Liver (tissue), 9 donors: ENCODE data around the gene ADAMTS14. TPM values are rescaled to one million over a fixed set of nuclear protein-coding genes. Genes with fewer than 3 reads are reported as not detected.

Source experiments
- DNase-seq: peaks from one replicate; pipeline ENCODE4 v3.0.0-alpha.2; 2017; ENCODE audit warnings: low spot score
- H3K27ac ChIP-seq, 2 donors: one replicate each; pipeline ENCODE4 v1.7.0; 2013; ENCODE audit warnings: inconsistent platforms in 2 of 2, low read length in 2 of 2, control low read depth in 1 of 2, low read depth in 1 of 2, mild to moderate bottlenecking in 1 of 2
- H3K27me3 ChIP-seq, 4 donors: one replicate each; pipeline versions ENCODE4 v1.6.1 to v1.7.0; 2013; ENCODE audit warnings: low read length in 3 of 4, inconsistent platforms in 1 of 4, mild to moderate bottlenecking in 1 of 4, moderate library complexity in 1 of 4; ENCODE audit not compliant: control insufficient read depth in 4 of 4, insufficient read depth in 4 of 4
- H3K36me3 ChIP-seq, 4 donors: one replicate each; pipeline versions ENCODE4 v1.6.1 to v1.7.0; 2013; ENCODE audit warnings: low read length in 3 of 4, mild to moderate bottlenecking in 3 of 4, low read depth in 1 of 4, moderate library complexity in 1 of 4; ENCODE audit not compliant: control insufficient read depth in 4 of 4, insufficient read depth in 3 of 4
- H3K4me1 ChIP-seq, 4 donors: one replicate each; pipeline versions ENCODE4 v1.6.1 to v1.7.0; 2013; ENCODE audit warnings: low read length in 3 of 4, mild to moderate bottlenecking in 3 of 4, moderate library complexity in 1 of 4; ENCODE audit not compliant: control insufficient read depth in 4 of 4, insufficient read depth in 4 of 4
- H3K4me3 ChIP-seq, 3 donors: one replicate each; pipeline versions ENCODE4 v1.6.1 to v1.7.0; 2013; ENCODE audit warnings: low read length in 3 of 3, control low read depth in 1 of 3, low read depth in 1 of 3, mild to moderate bottlenecking in 1 of 3
- H3K9ac ChIP-seq, 2 donors: one replicate each; pipeline ENCODE4 v1.7.0; 2013; ENCODE audit warnings: low read length in 2 of 2, mild to moderate bottlenecking in 2 of 2, moderate library complexity in 2 of 2, control low read depth in 1 of 2, low read depth in 1 of 2
- H3K9me3 ChIP-seq, 4 donors: one replicate each; pipeline versions ENCODE4 v1.6.1 to v1.7.0; 2013; ENCODE audit warnings: low read length in 3 of 4; ENCODE audit not compliant: control insufficient read depth in 4 of 4
- ATF3 ChIP-seq: IDR thresholded peaks from 2 replicates; pipeline ENCODE4 v1.6.1; 2016; ENCODE audit warnings: antibody characterized with exemption
- EGR1 ChIP-seq, 2 donors: IDR thresholded peaks; 2 replicates each; pipeline ENCODE4 v1.6.1; 2016 to 2018; ENCODE audit warnings: antibody characterized with exemption in 2 of 2, low read depth in 2 of 2
- FOXA1 ChIP-seq: IDR thresholded peaks from 2 replicates; pipeline ENCODE4 v1.6.1; 2016; ENCODE audit warnings: antibody characterized with exemption
- FOXA2 ChIP-seq: IDR thresholded peaks from 2 replicates; pipeline ENCODE4 v1.6.1; 2016; ENCODE audit warnings: antibody characterized with exemption
- GABPA ChIP-seq, 2 donors: IDR thresholded peaks in 1 of 2; conservative IDR thresholded peaks in 1 of 2; 2 replicates each; pipeline ENCODE4 v1.6.1; 2016; ENCODE audit warnings: antibody characterized with exemption in 2 of 2, mild to moderate bottlenecking in 1 of 2, moderate library complexity in 1 of 2
- HNF4A ChIP-seq, 2 donors: conservative IDR thresholded peaks; 2 replicates each; pipeline ENCODE4 v1.6.1; 2016; ENCODE audit warnings: antibody characterized with exemption in 2 of 2, mild to moderate bottlenecking in 2 of 2
- HNF4G ChIP-seq: IDR thresholded peaks from 2 replicates; pipeline ENCODE4 v1.6.1; 2016; ENCODE audit warnings: antibody characterized with exemption
- JUND ChIP-seq, 2 donors: IDR thresholded peaks; 2 replicates each; pipeline ENCODE4 v1.6.1; 2016; ENCODE audit warnings: antibody characterized with exemption in 2 of 2
- NR2F2 ChIP-seq: IDR thresholded peaks from 2 replicates; pipeline ENCODE4 v1.6.1; 2016; ENCODE audit warnings: antibody characterized with exemption
- RAD21 ChIP-seq, 2 donors: IDR thresholded peaks; 2 replicates each; pipeline ENCODE4 v1.6.1; 2016; ENCODE audit warnings: antibody characterized with exemption in 2 of 2, mild to moderate bottlenecking in 2 of 2
- REST ChIP-seq: IDR thresholded peaks from 2 replicates; pipeline ENCODE4 v1.6.1; 2016; ENCODE audit warnings: antibody characterized with exemption, mild to moderate bottlenecking
- RXRA ChIP-seq, 2 donors: IDR thresholded peaks; 2 replicates each; pipeline ENCODE4 v1.6.1; 2017 to 2018; ENCODE audit warnings: antibody characterized with exemption in 2 of 2, mild to moderate bottlenecking in 1 of 2
- SP1 ChIP-seq: IDR thresholded peaks from 2 replicates; pipeline ENCODE4 v1.6.1; 2018; ENCODE audit warnings: antibody characterized with exemption, mild to moderate bottlenecking
- TAF1 ChIP-seq: conservative IDR thresholded peaks from 2 replicates; pipeline ENCODE4 v1.6.1; 2016; ENCODE audit warnings: antibody characterized with exemption, mild to moderate bottlenecking
- YY1 ChIP-seq: IDR thresholded peaks from 2 replicates; pipeline ENCODE4 v1.6.1; 2016; ENCODE audit warnings: antibody characterized with exemption, mild to moderate bottlenecking
- ZBTB33 ChIP-seq: IDR thresholded peaks from 2 replicates; pipeline ENCODE4 v1.6.1; 2016; ENCODE audit warnings: antibody characterized with exemption
- WGBS: extraction: QIAGEN DNeasy Blood & Tissue Kit; methylation state at CpG from one replicate; pipeline ENCODE4 v1.1.7; 2013; 5-methylcytosine and 5-hydroxymethylcytosine counted together
- polyA plus RNA-seq, 2 donors: library from polyadenylated mRNA; stranded (reverse) in 1 of 2; unstranded in 1 of 2; fragments of 200-250 nt in 1 of 2; fragments of >200 nt in 1 of 2; fragmentation: Nextera tagmentation in 1 of 2; extraction: Ambion mirVana in 1 of 2; gene quantifications; one replicate each; pipeline versions ENCODE4 v1.2.1 to v1.2.3, GENCODE V29; 2013 to 2015
- total RNA-seq, 2 donors: library from RNA; depleted of rRNA; stranded (reverse); fragments of >200 nt; gene quantifications; one replicate each; pipeline ENCODE4 v1.2.3, GENCODE V29; 2014
- TF ChIP-seq, protein P1 (sequence below): IDR thresholded peaks from 2 replicates; pipeline ENCODE4 v1.6.1; 2016; ENCODE audit warnings: antibody characterized with exemption
- donor health status: healthy.
- donor health status: healthy.
- donor health status: healthy.
- donor health status: healthy.
- donor health status: healthy.

Gene ADAMTS14
- total and polyA plus RNA-seq, 4 donors = 0.09 to 0.33 (median 0.13) TPM

GRCh38 chr10:70677016-70677415 lies 4.7 kb downstream of the ADAMTS14 start:
- Histone ChIP-seq H3K27me3 (peaks cover 0 to 3% (median under 1%) of the 10 kb centered on the region in 4 donors), H3K36me3 (no peaks in the 10 kb centered on the region), H3K4me1 (peaks cover under 1 to 8% (median 4%) of the 10 kb centered on the region in 4 donors), H3K9ac (no peak overlapping the region), H3K27ac (no peak overlapping the region), H3K4me3 (no peak overlapping the region), H3K9me3 (no peaks in the 10 kb centered on the region)
- DNase-seq = no peak
- 88% methylated on average over 5 of the region's 5 CpGs for WGBS
- TF ChIP-seq ATF3 (no peak), RXRA (IDR thresholded peaks at IDR 0.05) (no peak), ZBTB33 (no peak), GABPA (IDR thresholded peaks at IDR 0.05 in 1 of 2, conservative IDR thresholded peaks at IDR 0.05 in 1 of 2) (no peak), FOXA1 (no peak), EGR1 (IDR thresholded peaks at IDR 0.05; ENCODE audit: low read depth in 2 of 2) (no peak), SP1 (no peak)

GRCh38 chr10:70677620-70678249 lies 5.4 kb downstream of the ADAMTS14 start:
- DNase-seq = no peak
- H3K9me3 ChIP-seq = no peaks in the 10 kb centered on the region
- 55% methylated on average over 9 of the region's 9 CpGs for WGBS
- no peak overlapping the region for H3K27ac ChIP-seq
- peaks cover 0 to 3% (median 1%) of the 10 kb centered on the region in 4 donors for H3K4me1 ChIP-seq
- H3K27me3 ChIP-seq = peaks cover 0 to 3% (median under 1%) of the 10 kb centered on the region in 4 donors
- H3K36me3 ChIP-seq = no peaks in the 10 kb centered on the region
- no peak overlapping the region for H3K9ac ChIP-seq
- TF ChIP-seq HNF4A (conservative IDR thresholded peaks at IDR 0.05) (peak; percentile 78 to 87), FOXA1 (no peak), HNF4G (peak; percentile 48), NR2F2 (peak; percentile 94), RXRA (IDR thresholded peaks at IDR 0.05) (peak; percentile 75 to 76), SP1 (peak; percentile 33), JUND (IDR thresholded peaks at IDR 0.05) (no peak)
- TF ChIP-seq, protein P1, sequence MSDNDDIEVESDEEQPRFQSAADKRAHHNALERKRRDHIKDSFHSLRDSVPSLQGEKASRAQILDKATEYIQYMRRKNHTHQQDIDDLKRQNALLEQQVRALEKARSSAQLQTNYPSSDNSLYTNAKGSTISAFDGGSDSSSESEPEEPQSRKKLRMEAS = no peak
- H3K4me3 ChIP-seq = no peak overlapping the region

GRCh38 chr10:70678250-70678635 lies 5.9 kb downstream of the ADAMTS14 start:
- 91% methylated on average over 3 of the region's 3 CpGs for WGBS
- H3K4me3 ChIP-seq = no peak overlapping the region
- H3K4me1 ChIP-seq = peaks cover 0 to 3% (median 0%) of the 10 kb centered on the region in 4 donors
- no peak overlapping the region for H3K9ac ChIP-seq
- H3K36me3 ChIP-seq = no peaks in the 10 kb centered on the region
- no peak overlapping the region for H3K27ac ChIP-seq
- H3K27me3 ChIP-seq = peaks cover 0 to 2% (median under 1%) of the 10 kb centered on the region in 4 donors
- no peak for DNase-seq
- no peaks in the 10 kb centered on the region for H3K9me3 ChIP-seq
- TF ChIP-seq ATF3 (no peak), NR2F2 (no peak), RXRA (IDR thresholded peaks at IDR 0.05) (no peak), RAD21 (IDR thresholded peaks at IDR 0.05) (no peak), TAF1 (no peak), GABPA (IDR thresholded peaks at IDR 0.05 in 1 of 2, conservative IDR thresholded peaks at IDR 0.05 in 1 of 2) (no peak), REST (no peak), YY1 (no peak), EGR1 (IDR thresholded peaks at IDR 0.05; ENCODE audit: low read depth in 2 of 2) (no peak), FOXA2 (no peak), SP1 (no peak), ZBTB33 (no peak), HNF4A (conservative IDR thresholded peaks at IDR 0.05) (no peak), JUND (IDR thresholded peaks at IDR 0.05) (no peak)
- TF ChIP-seq, protein P1 = no peak
